ENCODE data around the gene ARHGEF10L. TPM values are rescaled to one million over a fixed set of nuclear protein-coding genes. Genes with fewer than 3 reads are reported as not detected.

The ARHGEF10L gene
- polyA plus RNA-seq, 1 donor (not counting 4 experiments of a cell fraction or from before 2014, with no cell fraction given) = 2.4 TPM

- H2AFZ ChIP-seq (ENCODE audit: control insufficient read depth, low read length) = no peak overlapping the region
- H3K36me3 ChIP-seq (ENCODE audit: control insufficient read depth in 2 of 2, extremely low read depth in 1 of 2, insufficient read depth in 2 of 2, low read length in 2 of 2) = no peaks in the 10 kb centered on the region
- TF ChIP-seq EZH2 (IDR thresholded peaks at IDR 0.05; ENCODE audit: low read length) = no peak
- TF ChIP-seq CTCF (optimal IDR thresholded peaks at IDR 0.05 in 1 of 3, IDR thresholded peaks at IDR 0.05 in 1 of 3, conservative IDR thresholded peaks at IDR 0.05 in 1 of 3; ENCODE audit: extremely low read depth in 1 of 3, insufficient read depth in 2 of 3, low read length in 3 of 3) = no peak
- dilution Hi-C loops (cut with MboI; ENCODE audit: extremely low pct_ligation_motif_present, low sequenced_read_pairs) = no loop called here
- H3K27ac ChIP-seq (ENCODE audit: control insufficient read depth, insufficient read depth, low read length) = no peak overlapping the region
- H3K79me2 ChIP-seq (ENCODE audit: control insufficient read depth, insufficient read depth, low read length) = no peaks in the 10 kb centered on the region
- H3K4me1 ChIP-seq (ENCODE audit: control insufficient read depth, extremely low read depth, insufficient read depth, low read length) = no peaks in the 10 kb centered on the region
- no peaks in the 10 kb centered on the region for H4K20me1 ChIP-seq (ENCODE audit: control insufficient read depth, extremely low read depth, insufficient read depth, low read length)
- H3K27me3 ChIP-seq (ENCODE audit: control insufficient read depth, extremely low read depth, insufficient read depth, low read length) = no peaks in the 10 kb centered on the region
- no peaks in the 10 kb centered on the region for H3K9me3 ChIP-seq (ENCODE audit: control insufficient read depth, low read depth, low read length)
- FAIRE-seq = no peak
- DNase-seq (ENCODE audit: low read depth, low spot score) = no peak
- no peaks in the 10 kb centered on the region for H3K9me1 ChIP-seq (ENCODE audit: control insufficient read depth, extremely low read depth, insufficient read depth, low read length)
- no peak overlapping the region for H3K9ac ChIP-seq (ENCODE audit: control insufficient read depth, extremely low read depth, insufficient read depth, low read length)
- no peak overlapping the region for H3K4me2 ChIP-seq (ENCODE audit: control insufficient read depth, extremely low read depth, insufficient read depth, low read depth, low read length)
- no peak overlapping the region for H3K4me3 ChIP-seq (ENCODE audit: control insufficient read depth in 2 of 3, extremely low read depth in 1 of 3, insufficient read depth in 2 of 3, low read depth in 1 of 3, low read length in 3 of 3)
These were observed 174.5 kb downstream of the ARHGEF10L start for GRCh38 chr1:17713993-17714392.

GRCh38 chr1:17717594-17718535 is 178.4 kb downstream of the ARHGEF10L start:
- no peaks in the 10 kb centered on the region for H3K36me3 ChIP-seq (ENCODE audit: control insufficient read depth in 2 of 2, extremely low read depth in 1 of 2, insufficient read depth in 2 of 2, low read length in 2 of 2)
- no peaks in the 10 kb centered on the region for H3K9me1 ChIP-seq (ENCODE audit: control insufficient read depth, extremely low read depth, insufficient read depth, low read length)
- H3K27me3 ChIP-seq (ENCODE audit: control insufficient read depth, extremely low read depth, insufficient read depth, low read length) = no peaks in the 10 kb centered on the region
- TF ChIP-seq EZH2 (IDR thresholded peaks at IDR 0.05; ENCODE audit: low read length) (no peak), CTCF (optimal IDR thresholded peaks at IDR 0.05 in 1 of 3, IDR thresholded peaks at IDR 0.05 in 1 of 3, conservative IDR thresholded peaks at IDR 0.05 in 1 of 3; ENCODE audit: extremely low read depth in 1 of 3, insufficient read depth in 2 of 3, low read length in 3 of 3) (no peak)
- no peaks in the 10 kb centered on the region for H3K4me1 ChIP-seq (ENCODE audit: control insufficient read depth, extremely low read depth, insufficient read depth, low read length)
- FAIRE-seq (no peak), DNase-seq (ENCODE audit: low read depth, low spot score) (no peak)
- H4K20me1 ChIP-seq (ENCODE audit: control insufficient read depth, extremely low read depth, insufficient read depth, low read length) = no peaks in the 10 kb centered on the region
- H3K79me2 ChIP-seq (ENCODE audit: control insufficient read depth, insufficient read depth, low read length) = no peaks in the 10 kb centered on the region
- no peak overlapping the region for H3K4me2 ChIP-seq (ENCODE audit: control insufficient read depth, extremely low read depth, insufficient read depth, low read depth, low read length)
- no peak overlapping the region for H3K27ac ChIP-seq (ENCODE audit: control insufficient read depth, insufficient read depth, low read length)
- no peaks in the 10 kb centered on the region for H3K9me3 ChIP-seq (ENCODE audit: control insufficient read depth, low read depth, low read length)
- no peak overlapping the region for H2AFZ ChIP-seq (ENCODE audit: control insufficient read depth, low read length)
- dilution Hi-C loops (cut with MboI; ENCODE audit: extremely low pct_ligation_motif_present, low sequenced_read_pairs) = no loop called here
- H3K4me3 ChIP-seq (ENCODE audit: control insufficient read depth in 2 of 3, extremely low read depth in 1 of 3, insufficient read depth in 2 of 3, low read depth in 1 of 3, low read length in 3 of 3) = no peak overlapping the region
- no peak overlapping the region for H3K9ac ChIP-seq (ENCODE audit: control insufficient read depth, extremely low read depth, insufficient read depth, low read length)

All from keratinocyte (primary cell).